Pons (tissue), 1 donor: Measurements from ENCODE around the gene BHMT.
"Not testable (repeated sequence)": the region's sequence is repeated elsewhere in the genome, so short reads cannot be mapped to it uniquely, and the experiment has no call there.

Experiments used
- DNase-seq: peaks from one replicate; pipeline ENCODE4 v3.0.0-alpha.2; 2016; ENCODE audit warnings: low spot score

BHMT gene

DNA sequence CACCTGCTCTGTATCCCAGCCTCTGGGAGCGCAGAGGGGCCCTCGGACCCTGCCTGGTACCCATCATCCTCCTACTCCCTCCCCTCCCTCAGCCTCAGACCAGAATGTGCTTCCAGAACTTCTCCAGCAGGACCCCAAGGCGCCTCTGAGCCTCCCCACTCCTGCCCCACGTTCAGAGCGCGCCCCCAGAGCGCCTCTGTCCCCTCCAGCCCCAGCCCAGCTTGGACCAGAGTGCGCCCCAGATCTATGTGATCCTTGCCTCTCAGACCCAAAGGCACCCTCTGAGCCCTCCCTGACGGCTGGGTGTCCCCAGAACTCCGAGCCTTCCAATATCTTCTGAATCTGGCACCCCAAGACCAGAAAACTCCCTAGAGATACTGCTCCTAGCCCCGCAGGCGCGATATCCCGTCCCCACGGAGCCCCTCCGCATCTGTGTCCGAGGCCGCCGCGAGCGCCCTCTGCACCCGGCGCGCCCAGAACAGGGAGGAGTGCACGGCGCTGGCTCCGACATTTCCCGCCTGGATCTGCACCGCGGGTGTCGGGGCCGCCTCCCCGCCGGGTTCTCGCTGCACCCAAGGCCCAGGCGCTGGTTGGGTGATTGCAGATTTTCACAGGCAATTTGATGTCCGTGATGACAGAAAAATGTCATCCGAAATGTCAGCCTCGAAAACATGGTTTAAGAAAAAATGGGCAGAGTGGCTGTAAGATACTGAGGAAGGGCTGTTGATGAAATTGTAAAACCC lies 522 bp downstream of the BHMT start:
- no peak for DNase-seq

DNA sequence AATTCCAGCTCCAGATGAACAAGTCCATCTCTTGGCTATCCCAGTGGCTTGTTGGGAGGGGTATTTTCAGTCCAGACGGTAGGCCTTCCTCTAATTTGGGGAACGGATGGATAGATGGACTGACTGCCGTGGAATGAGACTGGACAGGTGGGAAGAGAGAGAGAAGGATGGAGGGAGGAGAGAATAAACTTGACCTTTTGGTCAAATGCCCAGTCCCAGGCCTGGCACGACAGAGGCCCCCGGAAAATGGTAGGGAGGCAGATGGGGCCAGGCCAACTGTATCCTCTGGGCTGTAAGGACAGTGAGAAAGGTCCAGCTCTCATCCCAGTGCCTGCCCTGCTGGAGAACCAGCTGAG lies 1.1 kb downstream of the BHMT start:
- DNase-seq = no peak

DNA sequence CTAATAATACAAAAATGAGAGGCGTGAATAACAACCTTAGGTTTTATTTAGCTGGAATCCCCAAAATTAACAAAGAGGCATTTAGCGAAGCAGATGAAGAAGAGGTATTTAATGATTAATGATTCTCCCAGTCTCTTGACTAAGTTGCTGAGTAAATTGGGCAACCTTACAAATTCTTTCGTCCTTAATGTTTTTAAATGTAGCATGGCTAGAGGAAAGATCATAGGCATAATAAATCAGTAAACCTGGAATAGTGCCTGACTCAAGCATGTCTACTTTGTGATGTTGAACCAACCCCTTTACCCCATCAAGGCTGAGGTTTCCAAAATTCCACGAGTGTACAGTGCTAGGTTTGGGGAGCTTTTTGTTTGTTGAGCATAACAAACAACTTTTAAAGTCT lies 7.9 kb downstream of the BHMT start:
- no peak for DNase-seq

DNA sequence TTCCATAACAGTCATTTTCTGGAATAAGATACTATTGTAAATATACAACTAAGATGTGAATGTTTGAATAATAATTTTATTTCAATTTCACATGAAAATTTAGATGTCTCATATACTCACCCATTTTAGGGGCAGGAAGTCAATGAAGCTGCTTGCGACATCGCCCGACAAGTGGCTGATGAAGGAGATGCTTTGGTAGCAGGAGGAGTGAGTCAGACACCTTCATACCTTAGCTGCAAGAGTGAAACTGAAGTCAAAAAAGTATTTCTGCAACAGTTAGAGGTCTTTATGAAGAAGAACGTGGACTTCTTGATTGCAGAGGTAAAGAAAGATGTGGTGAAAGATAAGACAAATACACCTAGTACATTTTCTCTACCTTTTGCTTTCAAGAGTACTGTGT lies 8.6 kb downstream of the BHMT start:
- no peak for DNase-seq

DNA sequence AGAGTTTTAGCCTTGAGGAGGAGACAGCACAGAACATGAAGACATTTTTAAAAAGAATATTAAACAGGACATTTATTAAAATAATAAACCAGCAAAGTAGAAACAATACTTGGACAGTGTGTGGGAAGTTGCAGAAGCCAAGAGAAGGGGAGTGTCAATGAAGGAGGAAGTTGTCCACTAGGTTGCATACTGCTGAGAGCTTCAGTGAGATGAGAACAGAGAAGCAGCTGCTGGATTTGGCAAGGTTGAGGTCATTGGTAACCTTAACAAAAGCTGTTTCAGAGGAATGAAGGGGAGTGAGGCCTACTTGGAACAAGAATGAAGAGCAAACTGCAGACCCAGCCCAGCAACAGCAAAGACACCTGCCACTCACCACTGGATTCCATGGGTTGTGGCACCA lies 11.4 kb downstream of the BHMT start:
- DNase-seq = no peak

DNA sequence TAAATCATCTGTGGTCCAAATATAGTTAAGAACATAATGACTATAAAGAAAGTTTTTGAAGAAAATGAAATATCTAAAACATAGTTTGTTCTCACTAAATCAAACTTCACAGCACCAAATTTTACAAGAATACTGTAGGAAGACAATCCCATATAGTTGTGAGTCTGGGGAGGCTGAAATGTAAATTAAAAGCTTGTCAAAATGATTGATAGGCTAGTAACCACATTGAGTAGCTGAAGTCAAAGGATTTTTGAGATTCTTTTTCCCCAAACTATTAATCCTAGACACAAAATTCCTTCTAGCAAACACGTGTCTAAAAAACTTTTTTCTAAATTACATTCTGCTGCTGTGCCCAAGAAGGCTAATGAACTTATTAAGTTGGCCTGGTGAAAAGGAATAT lies 13.0 kb downstream of the BHMT start:
- no peak for DNase-seq

DNA sequence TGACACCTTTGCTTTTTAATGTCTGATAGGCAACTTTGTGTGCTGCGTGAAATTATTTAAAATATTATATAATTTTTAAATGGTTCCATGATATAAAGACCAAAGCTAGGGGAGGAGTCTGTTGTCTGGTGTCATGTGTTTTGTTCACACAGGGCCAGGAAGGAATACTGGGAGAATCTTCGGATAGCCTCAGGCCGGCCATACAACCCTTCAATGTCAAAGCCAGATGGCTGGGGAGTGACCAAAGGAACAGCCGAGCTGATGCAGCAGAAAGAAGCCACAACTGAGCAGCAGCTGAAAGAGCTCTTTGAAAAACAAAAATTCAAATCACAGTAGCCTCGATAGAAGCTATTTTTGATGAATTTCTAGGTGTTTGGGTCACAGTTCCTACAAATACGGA lies 19.2 kb downstream of the BHMT start:
- DNase-seq = no peak

DNA sequence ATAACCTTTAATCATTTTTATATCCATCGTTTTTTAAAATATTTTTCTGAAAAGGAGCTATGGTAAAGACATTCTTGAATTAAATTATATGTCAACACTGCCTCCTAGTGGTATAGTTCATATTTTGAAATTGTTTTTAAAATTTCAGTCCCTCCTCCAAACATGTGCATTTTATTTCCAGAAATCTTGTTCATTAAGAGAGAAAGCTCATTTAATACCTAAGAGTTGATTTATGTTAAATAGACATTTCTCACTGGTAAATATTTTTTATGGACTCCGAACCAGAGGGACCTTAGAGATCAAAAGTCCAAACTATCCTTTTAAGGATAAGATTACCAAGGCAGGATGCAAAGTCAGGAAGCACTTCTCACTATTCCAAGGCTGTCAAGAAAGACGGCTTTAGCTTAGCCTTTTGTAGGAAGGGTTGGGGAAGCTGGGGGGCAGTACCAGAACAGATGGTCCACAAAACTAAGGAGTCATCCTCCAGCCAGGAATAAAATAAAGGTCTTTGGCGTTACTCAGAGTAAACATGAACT lies 21.6 kb downstream of the BHMT start:
- DNase-seq = peak; percentile 72

DNA sequence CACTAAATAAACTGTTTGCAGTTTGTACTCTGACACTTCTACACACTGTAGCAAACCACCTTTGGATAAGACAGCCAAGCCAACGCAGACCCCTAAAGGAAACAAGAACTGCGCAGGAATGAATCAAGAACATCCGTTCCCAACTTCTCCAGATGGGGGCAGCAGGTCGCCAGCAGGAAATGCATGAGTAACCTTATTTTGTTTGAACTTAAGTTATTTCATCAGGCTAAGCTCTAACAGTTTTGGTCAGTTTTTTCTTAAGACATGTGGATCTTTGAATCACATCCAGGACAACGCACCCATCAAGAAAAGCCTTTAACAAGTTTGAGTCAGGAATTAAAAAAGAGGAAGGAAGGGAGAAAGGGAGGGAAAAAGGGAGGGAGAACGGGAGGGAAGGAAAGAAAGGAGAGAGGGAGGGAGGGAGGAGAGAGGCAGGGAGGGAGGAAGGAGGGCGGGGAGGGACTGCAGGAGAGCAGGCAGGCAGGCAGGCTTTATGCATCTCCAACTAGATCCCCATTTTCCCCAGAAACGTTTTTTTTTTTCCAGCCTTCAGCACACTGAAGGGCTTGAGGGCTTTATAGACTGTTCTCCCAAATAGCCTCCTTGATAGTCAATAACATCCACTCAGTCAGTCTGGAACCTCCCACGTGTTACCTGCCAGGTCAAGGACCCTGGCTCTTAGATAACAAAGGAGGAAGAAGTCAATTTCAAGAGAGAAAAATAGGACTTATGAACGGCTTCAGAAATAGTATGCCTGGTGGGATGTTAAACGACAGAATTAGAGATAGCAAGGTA lies 22.2 kb downstream of the BHMT start:
- DNase-seq = peak; percentile 78

DNA sequence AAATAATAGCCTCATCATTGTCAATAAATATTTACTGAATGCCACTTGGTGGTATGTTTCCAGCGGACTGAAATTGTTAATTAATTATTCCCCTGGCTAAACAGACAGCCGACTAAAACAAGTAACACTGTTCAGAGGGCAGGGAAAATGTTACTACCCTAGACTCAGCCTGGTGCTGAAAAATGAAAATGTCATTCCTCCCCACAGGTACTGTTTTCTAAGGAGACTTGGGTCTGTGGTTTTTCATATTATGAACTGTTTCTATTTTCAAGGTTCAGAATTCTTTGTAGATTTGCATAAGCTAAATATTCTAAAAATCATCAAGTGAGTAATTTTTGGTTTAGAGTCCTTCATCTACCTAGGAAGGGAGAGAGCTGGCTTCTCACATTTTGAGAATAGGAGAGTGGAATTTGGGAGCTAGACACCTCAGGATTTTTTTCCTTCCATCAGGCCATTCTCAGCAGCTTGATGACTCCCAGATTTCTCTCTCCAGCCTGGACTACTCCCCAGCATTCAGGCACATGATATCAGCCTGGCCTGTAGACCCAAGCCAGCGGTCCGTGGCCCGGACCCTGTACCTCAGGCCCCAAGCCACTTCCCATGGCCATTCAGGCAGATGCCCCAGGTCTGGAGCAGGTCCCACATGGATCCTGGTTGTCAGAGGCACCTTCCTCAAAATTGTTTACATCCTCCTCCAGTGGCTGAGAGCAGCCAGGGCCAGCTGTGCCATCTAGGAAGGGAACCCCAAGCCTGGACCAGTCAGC lies 24.4 kb downstream of the BHMT start:
- no peak for DNase-seq

DNA sequence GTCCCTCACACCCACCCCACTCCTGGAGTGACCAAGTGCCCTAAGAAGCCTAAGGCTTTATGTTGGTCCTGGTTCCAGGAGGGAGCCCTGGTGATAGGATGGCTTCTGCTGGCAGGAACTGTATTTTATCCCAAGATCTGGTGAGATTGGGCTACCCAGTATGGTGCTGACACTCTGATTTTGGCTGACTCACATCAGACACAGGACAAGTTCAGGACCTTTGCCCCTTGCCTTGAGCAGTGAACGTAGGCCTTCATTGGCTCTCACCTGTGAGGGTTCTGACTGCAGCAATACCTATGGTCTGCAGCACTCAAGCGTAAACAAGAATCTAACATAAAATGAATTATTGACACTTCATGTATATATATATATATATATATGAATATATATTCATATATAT lies 25.0 kb downstream of the BHMT start:
- no peak for DNase-seq

DNA sequence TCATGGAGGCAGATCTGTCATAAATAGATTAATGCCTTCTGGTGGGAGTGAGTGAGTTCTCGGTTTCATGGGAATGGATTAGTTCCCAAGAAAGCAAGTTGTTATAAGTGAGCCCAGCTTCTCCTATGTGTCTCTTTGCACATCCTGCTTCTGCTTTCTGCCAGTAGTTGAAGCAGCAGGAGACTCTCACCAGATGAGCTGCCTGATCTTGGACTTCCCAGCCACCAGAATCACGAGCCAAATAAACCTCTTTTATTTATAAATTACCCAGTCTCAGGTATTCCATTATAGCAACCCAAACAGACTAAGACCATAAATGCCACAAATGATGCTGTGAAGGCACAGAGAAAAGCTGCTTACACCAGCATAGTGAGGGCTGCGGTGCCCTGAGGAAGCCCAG lies 28.9 kb downstream of the BHMT start:
- no peak for DNase-seq

DNA sequence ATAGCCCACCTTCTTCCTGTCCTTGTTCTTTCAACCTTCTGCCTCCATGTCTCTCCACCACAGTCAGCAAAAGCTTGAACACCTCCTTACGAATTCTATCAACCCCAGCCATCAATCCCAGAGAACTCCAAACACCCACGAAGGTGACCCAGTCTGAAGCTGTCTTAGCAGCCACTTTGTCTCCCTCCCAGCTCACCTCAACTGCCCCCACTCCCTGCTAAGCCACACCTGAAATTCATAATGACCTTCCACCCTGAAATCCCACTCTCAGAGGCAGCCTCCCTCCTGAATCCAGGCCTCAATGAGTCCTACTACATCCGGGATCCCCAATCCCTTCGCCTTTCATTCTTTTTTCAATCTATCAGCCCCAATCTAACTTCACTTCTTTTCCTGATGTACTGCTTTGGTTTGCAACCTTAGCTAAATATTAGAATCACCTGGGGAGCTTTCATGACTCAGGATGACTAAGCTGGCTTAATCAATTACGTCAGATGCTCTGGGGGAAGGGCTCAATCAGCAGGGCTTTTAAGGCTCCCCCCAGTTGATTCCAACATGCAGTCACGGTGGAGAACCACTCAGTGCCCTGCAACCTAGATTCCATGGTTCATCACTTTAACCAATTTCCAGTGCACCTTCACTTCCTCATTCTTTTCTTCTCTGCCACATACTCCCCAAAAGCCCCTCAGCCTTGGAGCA lies 32.2 kb downstream of the BHMT start:
- DNase-seq = no peak

DNA sequence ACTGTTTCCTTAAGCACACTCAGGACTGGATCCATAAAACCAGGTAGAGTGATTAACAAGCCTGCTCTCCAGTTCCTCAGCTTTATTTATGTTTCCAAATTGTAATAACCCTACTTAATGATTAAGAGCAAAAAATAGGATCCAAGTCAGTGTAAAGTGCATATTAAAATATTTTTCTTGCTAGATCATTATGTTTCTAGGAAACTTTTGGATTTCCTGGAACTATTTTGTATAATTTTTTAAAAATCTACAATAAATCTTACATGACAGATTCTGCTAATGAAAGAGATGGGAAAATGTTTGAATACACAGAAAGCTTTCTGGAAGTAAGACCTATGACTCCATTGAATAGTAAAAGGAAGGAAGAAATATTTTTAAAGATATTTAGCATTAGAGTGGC lies 35.5 kb downstream of the BHMT start:
- no peak for DNase-seq

DNA sequence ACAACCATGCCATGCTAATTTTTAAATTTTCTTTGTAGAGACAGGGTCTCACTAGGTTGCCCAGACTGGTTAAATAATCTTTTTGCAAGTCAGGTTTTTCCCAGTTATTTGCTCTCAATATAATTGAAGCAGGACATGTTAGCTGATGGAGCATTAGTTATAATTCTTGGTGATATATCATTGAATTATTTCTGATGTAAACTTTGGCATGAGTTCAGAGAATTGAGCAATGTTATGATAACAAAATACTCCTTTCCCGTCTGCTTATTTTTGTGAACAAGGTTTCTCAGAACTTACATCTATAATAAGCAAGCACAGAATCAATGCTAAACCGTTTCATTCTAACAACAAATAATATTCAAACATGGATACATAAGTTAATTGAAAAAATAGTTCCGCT lies 37.8 kb downstream of the BHMT start:
- no peak for DNase-seq

DNA sequence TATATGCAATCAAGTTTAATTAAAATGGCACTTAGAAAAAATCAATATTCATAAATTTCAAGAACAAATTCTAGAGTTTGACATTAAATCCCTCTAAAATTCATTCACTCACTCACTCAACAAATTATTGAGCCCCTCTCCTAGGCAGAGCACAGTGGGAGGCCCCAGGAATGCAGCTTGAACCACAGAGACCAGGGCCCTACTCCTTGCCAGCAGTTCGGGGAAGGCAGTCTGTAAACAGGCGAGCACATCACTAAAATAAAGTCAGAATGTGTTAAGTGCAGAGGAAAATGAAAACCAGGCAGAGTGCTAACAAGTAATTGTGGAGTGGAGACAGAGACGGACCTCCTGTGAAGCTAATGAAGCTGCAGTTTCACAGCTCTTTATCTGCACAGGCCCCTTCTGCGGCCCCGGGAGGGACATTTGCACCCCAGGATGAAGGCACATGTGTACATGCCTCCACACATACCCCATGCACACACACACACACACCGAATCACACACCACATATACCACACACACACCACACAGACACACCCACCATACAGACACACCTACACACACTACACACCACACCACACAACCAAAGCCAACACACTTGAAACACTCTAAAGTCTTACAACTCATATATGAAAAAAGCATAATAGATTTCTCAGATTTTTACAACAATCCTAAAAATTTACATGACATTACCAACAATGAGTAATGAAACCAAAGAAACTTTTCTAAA lies 40.5 kb downstream of the BHMT start:
- no peak for DNase-seq

DNA sequence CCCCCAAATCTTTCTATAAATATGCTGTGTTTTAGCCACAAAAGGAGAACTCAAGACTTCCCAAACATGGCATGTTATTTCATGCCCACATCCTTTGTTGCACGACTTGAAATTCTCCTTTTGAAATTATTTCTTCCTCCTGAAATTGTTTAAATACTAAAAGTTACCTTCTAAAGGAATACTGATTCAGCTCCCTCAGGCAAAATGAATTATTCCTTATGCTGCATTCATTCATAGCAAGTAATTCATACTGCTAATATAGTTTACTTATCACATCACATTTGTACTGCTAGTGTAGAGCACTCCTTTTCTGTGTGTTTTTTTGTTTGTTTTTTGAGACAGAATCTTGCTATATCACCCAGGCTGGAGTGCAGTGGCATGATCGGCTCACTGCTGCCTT lies 45.7 kb downstream of the BHMT start:
- DNase-seq = no peak

DNA sequence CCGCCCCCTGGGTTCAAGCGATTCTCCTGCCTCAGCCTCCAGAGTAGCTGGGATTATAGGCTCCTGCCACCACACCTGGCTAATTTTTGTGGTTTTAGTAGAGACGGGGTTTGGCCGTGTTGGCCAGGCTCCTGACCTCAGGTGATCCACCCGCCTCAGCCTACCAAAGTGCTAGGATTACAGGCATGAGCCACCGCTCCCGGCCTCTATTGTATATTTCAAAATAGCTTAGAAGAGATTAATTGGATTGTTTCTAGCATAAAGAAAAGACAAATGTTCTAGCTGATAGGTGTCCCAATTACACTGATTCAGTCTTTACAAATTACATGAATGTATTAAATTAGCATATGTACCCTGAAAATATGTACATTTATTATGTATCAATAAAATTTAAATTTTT lies 50.0 kb downstream of the BHMT start:
- DNase-seq = not testable (repeated sequence)

DNA sequence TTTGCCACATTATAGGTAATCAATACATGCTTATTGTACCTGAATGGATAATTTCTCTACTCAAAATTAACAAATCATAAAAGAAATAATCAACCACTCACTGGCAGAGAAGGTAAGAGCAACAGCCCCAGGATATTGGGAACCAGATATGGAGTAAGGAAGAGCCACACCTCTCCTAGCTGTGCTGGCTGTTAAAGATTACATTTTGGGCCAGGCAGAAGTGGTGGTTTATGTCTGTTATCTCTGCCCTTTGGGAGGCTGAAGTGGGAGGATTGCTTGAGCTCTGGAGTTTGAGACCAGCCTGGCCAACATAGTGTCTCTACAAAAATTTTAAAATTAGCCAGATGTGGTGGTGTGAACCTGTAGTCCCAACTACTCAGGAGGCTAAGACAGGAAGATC lies 56.4 kb downstream of the BHMT start:
- no peak for DNase-seq

DNA sequence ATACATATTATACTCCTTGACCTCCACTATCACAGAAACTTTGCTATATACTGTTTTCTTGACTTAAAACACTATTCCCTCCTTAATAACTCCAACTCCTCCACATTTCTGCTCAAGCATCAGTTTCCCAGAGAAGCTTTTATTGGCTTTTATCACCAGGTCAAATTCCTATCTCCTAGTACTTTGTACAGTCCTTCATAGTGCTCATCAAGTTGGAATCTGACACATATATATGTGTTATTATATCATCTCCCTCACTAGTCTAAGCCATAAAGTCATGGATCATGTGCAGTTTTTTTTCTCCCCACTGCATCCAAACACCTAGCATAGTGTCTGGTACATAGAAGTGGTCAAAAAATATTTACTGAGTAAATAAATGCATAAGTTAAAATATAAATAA lies 59.1 kb downstream of the BHMT start:
- DNase-seq = no peak

DNA sequence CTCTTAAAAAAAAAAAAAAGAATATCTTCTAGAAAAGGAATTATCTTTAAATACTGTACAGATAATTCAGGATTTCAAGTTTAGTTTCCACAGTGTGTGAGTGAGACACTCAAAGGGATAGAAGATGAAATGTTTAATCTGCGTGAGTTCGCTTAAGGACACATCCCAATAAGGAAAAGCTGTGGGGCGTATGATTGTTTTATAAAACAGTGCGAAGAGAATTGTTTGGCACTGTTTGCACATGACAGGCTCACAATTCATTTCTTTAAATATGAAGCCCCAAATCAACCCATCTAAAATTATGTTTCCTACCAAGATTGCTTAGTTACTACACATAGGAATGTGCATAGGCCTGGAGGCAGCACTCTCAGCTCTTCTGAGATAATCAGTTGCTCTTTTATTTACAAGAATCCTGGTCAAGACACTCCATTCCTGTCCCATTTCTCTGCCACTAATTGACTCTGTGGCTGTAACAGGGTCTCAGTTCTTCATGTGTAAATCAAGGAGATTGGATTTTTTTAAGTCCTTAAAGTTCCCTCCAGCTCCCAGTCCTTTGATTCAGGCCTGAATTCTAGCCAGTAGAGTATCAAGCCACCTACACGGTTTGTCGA lies 60.1 kb downstream of the BHMT start:
- no peak for DNase-seq
